ENCODE results near the gene ILDR2.

The ILDR2 gene
- long read RNA-seq, result 0 reads

DNA sequence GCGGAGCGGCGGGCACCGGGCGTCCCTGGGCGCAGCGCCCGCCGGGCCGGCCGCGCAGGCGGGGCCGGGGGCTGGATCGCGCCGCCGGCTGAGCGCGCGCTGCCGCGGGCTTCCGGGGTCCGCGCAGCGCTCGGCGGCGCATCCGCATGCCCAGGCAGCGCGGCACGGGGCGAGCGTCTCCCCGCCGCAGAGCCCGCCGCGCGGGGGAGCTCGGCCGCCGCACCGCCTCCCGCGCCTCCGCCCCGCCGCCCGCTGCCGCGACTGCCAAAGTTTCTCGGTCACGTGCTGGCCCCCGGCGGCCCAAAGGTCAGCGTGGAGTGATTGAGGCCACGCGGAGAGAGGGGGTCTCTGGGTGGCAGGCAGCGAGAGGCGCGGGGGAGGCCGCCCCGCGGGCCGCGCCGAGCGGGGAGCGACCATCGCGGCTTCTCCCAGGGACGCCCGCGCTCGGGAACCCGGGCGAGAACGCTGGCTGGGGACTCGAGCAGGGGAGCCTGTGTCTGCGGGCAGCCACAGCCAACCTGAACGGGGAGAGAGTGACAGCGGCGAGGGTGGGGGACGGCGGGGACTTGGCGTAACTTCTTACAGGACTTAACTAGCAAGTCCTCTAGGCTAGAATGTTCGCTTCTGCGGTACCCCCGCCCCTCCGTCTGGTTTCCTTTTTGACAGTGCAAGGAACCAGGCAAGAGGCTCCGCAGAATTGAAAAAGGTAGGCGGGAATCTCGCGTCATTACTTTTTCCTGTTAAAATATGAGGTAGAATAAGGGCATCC, at the start of gene ILDR2:
ILDR2 (minus strand) TSS at position 180 of the 769 bp plus-strand sequence. CDS start 272 bp downstream, outside the sequence.
- H3K4me3 ChIP-seq (replicated peaks; ENCODE audit: insufficient read depth, low read length), result peak within 1 kb of the TSS; percentile 62
- TF ChIP-seq REST (IDR thresholded peaks at IDR 0.05; ENCODE audit: insufficient replicate concordance, low read depth) (no peak), GABPA (IDR thresholded peaks at IDR 0.05; ENCODE audit: low read depth) (no peak), POLR2AphosphoS5 (IDR thresholded peaks at IDR 0.05; ENCODE audit: low read depth) (no peak), SPI1 (IDR thresholded peaks at IDR 0.05; ENCODE audit: borderline replicate concordance, low read depth) (no peak)
- TF ChIP-seq, protein P1, sequence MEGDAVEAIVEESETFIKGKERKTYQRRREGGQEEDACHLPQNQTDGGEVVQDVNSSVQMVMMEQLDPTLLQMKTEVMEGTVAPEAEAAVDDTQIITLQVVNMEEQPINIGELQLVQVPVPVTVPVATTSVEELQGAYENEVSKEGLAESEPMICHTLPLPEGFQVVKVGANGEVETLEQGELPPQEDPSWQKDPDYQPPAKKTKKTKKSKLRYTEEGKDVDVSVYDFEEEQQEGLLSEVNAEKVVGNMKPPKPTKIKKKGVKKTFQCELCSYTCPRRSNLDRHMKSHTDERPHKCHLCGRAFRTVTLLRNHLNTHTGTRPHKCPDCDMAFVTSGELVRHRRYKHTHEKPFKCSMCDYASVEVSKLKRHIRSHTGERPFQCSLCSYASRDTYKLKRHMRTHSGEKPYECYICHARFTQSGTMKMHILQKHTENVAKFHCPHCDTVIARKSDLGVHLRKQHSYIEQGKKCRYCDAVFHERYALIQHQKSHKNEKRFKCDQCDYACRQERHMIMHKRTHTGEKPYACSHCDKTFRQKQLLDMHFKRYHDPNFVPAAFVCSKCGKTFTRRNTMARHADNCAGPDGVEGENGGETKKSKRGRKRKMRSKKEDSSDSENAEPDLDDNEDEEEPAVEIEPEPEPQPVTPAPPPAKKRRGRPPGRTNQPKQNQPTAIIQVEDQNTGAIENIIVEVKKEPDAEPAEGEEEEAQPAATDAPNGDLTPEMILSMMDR (IDR thresholded peaks at IDR 0.05; ENCODE audit: insufficient read depth, low read length), result no peak
- DNase-seq (ENCODE audit: low read depth in 1 of 2, low spot score in 1 of 2), result peak; percentile 30 to 71
- H3K27me3 ChIP-seq (ENCODE audit: insufficient read depth, poor library complexity, severe bottlenecking), result no peaks in the 10 kb centered on the region
- peak within 1 kb of the TSS; percentile 61 for H3K27ac ChIP-seq (replicated peaks)

- no peak overlapping the region for H3K4me3 ChIP-seq (replicated peaks; ENCODE audit: insufficient read depth, low read length)
- TF ChIP-seq REST (IDR thresholded peaks at IDR 0.05; ENCODE audit: insufficient replicate concordance, low read depth), result no peak
- TF ChIP-seq GABPA (IDR thresholded peaks at IDR 0.05; ENCODE audit: low read depth), result no peak
- no peak overlapping the region for H3K27ac ChIP-seq (replicated peaks)
- no peak for DNase-seq (ENCODE audit: low read depth in 1 of 2, low spot score in 1 of 2)
- H3K27me3 ChIP-seq (ENCODE audit: insufficient read depth, poor library complexity, severe bottlenecking), result no peaks in the 10 kb centered on the region
Observed at GRCh38 chr1:167022384-167022783, 47.0 kb upstream of the ILDR2 start.

DNA sequence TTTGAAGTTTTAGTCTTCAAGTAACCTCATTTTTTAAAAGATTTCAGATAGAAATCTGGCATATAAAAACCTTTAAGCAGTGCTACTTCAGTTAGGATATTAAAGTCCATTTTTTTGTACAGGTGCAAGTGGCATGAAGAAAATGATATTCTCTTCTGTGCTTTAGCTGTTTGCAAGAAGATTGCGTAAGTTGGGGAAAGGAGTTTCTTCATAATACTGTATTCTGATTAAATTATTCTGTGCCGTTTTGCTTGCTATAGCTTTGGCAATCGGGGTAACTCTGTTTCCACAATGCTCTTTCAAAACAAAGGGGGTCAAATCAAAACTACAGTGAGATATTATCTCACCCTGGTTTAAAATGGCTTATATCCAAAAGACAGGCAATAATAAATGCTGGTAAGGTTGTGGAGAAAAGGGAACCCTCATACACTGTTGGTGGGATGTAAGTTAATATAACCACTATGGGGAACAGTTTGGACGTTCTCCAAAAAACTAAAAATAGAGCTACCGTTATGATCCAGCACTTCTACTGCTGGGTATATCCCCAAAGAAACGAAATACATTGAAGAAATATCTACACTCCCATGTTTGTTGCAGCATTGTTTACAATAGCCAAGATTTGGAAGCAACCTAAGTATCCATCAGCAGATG, 40.9 kb upstream of the ILDR2 start:
- no peak overlapping the region for H3K4me3 ChIP-seq (replicated peaks; ENCODE audit: insufficient read depth, low read length)
- peak; percentile 36 to 42 for DNase-seq (ENCODE audit: low read depth in 1 of 2, low spot score in 1 of 2)
- H3K27me3 ChIP-seq (ENCODE audit: insufficient read depth, poor library complexity, severe bottlenecking), result no peaks in the 10 kb centered on the region
- peak; percentile 47; the same call in 1 of the 2 replicates for TF ChIP-seq SPI1 (IDR thresholded peaks at IDR 0.05; ENCODE audit: borderline replicate concordance, low read depth)
- TF ChIP-seq POLR2AphosphoS5 (IDR thresholded peaks at IDR 0.05; ENCODE audit: low read depth), result no peak
- H3K27ac ChIP-seq (replicated peaks), result peak overlapping the region; percentile 66

DNA sequence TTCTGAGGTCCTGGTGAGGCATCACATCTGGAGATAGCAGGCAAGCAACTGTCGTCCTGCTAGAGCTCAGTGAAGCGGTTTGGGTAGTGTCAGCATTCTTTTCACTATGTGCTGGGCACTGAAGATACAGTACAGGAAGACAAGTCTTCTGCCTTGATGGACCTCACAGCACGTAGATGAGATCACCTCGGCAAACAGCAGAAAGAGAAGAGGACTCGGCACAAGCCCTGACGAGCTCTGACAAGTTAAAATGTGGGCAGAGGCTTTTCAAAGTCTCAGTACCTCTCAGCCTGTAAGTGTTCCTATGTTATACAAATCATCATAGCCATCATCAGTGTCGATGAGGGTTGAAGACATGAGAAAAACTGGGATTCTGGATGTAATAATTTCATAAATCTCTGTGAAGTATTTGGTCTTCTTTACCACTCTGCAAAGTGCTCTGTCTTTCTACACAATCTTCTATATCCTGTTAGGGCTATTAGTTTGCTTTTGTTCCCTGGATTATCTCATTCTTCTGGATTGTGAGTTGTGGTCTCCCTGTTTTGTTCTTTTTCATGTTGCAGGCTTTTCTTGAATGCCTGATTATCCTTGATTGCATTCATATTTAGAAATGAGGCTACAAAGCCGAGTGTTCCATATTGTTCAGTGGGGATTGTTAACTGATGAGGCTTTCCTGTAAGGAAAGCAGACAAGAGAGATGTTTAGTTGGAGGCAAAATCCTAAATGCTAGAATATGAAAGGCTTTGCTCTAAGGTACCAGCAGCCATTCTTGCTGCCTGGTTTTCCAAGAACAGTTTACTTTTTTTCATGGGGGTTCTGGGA, 38.0 kb upstream of the ILDR2 start:
- no peak overlapping the region for H3K27ac ChIP-seq (replicated peaks)
- no peak overlapping the region for H3K4me3 ChIP-seq (replicated peaks; ENCODE audit: insufficient read depth, low read length)
- no peak for DNase-seq (ENCODE audit: low read depth in 1 of 2, low spot score in 1 of 2)
- no peak for TF ChIP-seq GABPA (IDR thresholded peaks at IDR 0.05; ENCODE audit: low read depth)
- no peak for TF ChIP-seq REST (IDR thresholded peaks at IDR 0.05; ENCODE audit: insufficient replicate concordance, low read depth)
- no peak for TF ChIP-seq SPI1 (IDR thresholded peaks at IDR 0.05; ENCODE audit: borderline replicate concordance, low read depth)
- TF ChIP-seq, protein P1 (IDR thresholded peaks at IDR 0.05; ENCODE audit: insufficient read depth, low read length), result no peak
- no peaks in the 10 kb centered on the region for H3K27me3 ChIP-seq (ENCODE audit: insufficient read depth, poor library complexity, severe bottlenecking)
